ENCODE results near the gene FMNL2.

DNA sequence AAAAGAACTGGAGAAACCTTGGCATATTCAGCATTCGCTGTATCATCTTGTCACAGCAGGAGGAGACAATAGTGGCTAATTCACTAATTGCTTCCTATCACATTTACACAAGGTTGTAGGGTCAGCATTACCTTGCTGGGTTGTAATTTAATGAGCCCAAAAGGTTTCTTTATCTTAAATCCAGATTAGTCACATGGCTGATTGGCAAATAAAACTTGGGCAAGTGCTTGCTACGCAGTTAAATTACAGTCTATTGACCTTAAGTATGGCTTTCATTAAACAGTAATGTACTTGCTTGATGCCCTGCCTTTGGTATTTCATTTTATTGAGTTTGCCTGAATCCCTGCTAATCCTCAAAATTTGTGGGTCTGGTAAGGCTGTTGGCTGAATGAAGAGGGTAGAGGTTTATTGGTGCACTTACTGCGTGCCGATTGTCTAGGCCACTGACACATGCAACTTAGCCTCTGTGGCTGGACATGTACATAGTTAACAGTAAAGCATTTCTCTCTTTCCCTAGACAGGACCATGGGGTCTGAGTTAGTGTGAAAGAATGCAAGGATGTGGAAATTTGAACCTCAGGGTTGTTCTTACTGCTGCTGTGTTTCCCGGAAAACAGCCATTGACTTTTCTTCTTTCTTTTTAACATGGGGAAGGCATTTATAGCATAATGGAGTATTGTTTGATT is 34.3 kb downstream of the FMNL2 start:
- TF ChIP-seq, protein P1, sequence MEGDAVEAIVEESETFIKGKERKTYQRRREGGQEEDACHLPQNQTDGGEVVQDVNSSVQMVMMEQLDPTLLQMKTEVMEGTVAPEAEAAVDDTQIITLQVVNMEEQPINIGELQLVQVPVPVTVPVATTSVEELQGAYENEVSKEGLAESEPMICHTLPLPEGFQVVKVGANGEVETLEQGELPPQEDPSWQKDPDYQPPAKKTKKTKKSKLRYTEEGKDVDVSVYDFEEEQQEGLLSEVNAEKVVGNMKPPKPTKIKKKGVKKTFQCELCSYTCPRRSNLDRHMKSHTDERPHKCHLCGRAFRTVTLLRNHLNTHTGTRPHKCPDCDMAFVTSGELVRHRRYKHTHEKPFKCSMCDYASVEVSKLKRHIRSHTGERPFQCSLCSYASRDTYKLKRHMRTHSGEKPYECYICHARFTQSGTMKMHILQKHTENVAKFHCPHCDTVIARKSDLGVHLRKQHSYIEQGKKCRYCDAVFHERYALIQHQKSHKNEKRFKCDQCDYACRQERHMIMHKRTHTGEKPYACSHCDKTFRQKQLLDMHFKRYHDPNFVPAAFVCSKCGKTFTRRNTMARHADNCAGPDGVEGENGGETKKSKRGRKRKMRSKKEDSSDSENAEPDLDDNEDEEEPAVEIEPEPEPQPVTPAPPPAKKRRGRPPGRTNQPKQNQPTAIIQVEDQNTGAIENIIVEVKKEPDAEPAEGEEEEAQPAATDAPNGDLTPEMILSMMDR (IDR thresholded peaks at IDR 0.05; ENCODE audit: borderline replicate concordance, extremely low read depth, low read length, poor library complexity, severe bottlenecking): no peak
- TF ChIP-seq EZH2 (IDR thresholded peaks at IDR 0.05; ENCODE audit: borderline replicate concordance, low read depth, low read length, severe bottlenecking): no peak
